IMR-90 (cell line): ENCODE results near the gene CHL1. TPM values are rescaled to one million over a fixed set of nuclear protein-coding genes. Genes with fewer than 3 reads are reported as not detected.

Source experiments
- ATAC-seq: fragments of 200-7000 bp; cut with Tn5 transposase; 2 replicates; pipeline ENCODE4 v1.9.1; 2020; ENCODE audit warnings: low read depth, mild to moderate bottlenecking, moderate library complexity
- BruUV-seq: library from RNA; stranded (reverse); fragments of 400-500 nt; replicated peaks from 2 replicates; lab custom pipeline; 2021; lab: Mats Ljungman, UMichigan
- CTCF ChIA-PET: fragments of 300-600 bp; formaldehyde crosslinking; extraction: SDS; loops from one replicate; lab custom pipeline; 2021; ENCODE audit warnings: antibody characterized with exemption; lab: Yijun Ruan, JAX
- POLR2A ChIA-PET: fragments of 300-600 bp; sonication (Branson Sonifier 250); formaldehyde crosslinking; loops from one replicate; lab custom pipeline; 2022; ENCODE audit warnings: antibody characterized with exemption; ENCODE audit not compliant: unreplicated experiment; lab: Charles Lee
- DNase-seq: peaks from one replicate; pipeline ENCODE4 v3.0.0; 2013
- H2AFZ ChIP-seq: replicated peaks from 2 replicates; pipeline ENCODE3; 2013; ENCODE audit warnings: low read length, mild to moderate bottlenecking; ENCODE audit not compliant: poor library complexity
- H2AK5ac ChIP-seq: 2 replicates; pipeline ENCODE4 v1.6.1; 2013; ENCODE audit warnings: low read depth, low read length, inconsistent platforms
- H2AK9ac ChIP-seq: replicated peaks from 2 replicates; pipeline ENCODE3; 2013; ENCODE audit warnings: mild to moderate bottlenecking, low read depth, low read length, moderate library complexity; ENCODE audit not compliant: poor library complexity
- H2BK120ac ChIP-seq: 2 replicates; pipeline ENCODE4 v1.6.1; 2013; ENCODE audit warnings: low read depth, low read length, inconsistent platforms
- H2BK15ac ChIP-seq: 3 replicates; pipeline ENCODE4 v1.6.1; 2013; ENCODE audit warnings: low read depth, low read length, inconsistent platforms
- H2BK20ac ChIP-seq: 2 replicates; pipeline ENCODE4 v1.6.1; 2013; ENCODE audit warnings: low read depth, mild to moderate bottlenecking, inconsistent platforms, low read length, moderate library complexity
- H2BK5ac ChIP-seq: 2 replicates; pipeline ENCODE4 v1.6.1; 2013; ENCODE audit warnings: mild to moderate bottlenecking, low read depth, low read length, inconsistent platforms; ENCODE audit not compliant: poor library complexity, severe bottlenecking
- H3K14ac ChIP-seq: replicated peaks from 2 replicates; pipeline ENCODE4 v1.6.1; 2013; ENCODE audit warnings: low read depth, low read length, inconsistent platforms
- H3K18ac ChIP-seq: 2 replicates; pipeline ENCODE4 v1.6.1; 2013; ENCODE audit warnings: low read depth, low read length, control low read depth
- H3K23ac ChIP-seq: 2 replicates; pipeline ENCODE4 v1.6.1; 2013; ENCODE audit warnings: low read depth, low read length, inconsistent platforms
- H3K27ac ChIP-seq: 2 replicates; pipeline ENCODE4 v1.5.1; 2013; ENCODE audit warnings: mild to moderate bottlenecking, control low read depth, low read length; ENCODE audit not compliant: insufficient read depth
- H3K27me3 ChIP-seq: 2 replicates; pipeline ENCODE4 v1.6.1; 2013; ENCODE audit warnings: low read length; ENCODE audit not compliant: control insufficient read depth, insufficient read depth
- H3K36me3 ChIP-seq: 2 replicates; pipeline ENCODE4 v1.6.1; 2013; ENCODE audit warnings: low read length, mixed read lengths; ENCODE audit not compliant: control insufficient read depth, insufficient read depth
- H3K4ac ChIP-seq: 2 replicates; pipeline ENCODE4 v1.6.1; 2013; ENCODE audit warnings: low read depth, low read length, inconsistent platforms
- H3K4me1 ChIP-seq: 2 replicates; pipeline ENCODE4 v1.6.1; 2013; ENCODE audit warnings: low read length, mixed read lengths; ENCODE audit not compliant: control insufficient read depth, insufficient read depth
- H3K4me2 ChIP-seq: 2 replicates; pipeline ENCODE4 v1.6.1; 2013; ENCODE audit warnings: low read depth, mild to moderate bottlenecking, control low read depth, low read length, moderate library complexity
- H3K4me3 ChIP-seq: 2 replicates; pipeline ENCODE4 v1.5.1; 2013; ENCODE audit warnings: low read depth, mild to moderate bottlenecking, control low read depth, low read length, moderate library complexity; ENCODE audit not compliant: insufficient read depth
- H3K56ac ChIP-seq: 2 replicates; pipeline ENCODE4 v1.6.1; 2013; ENCODE audit warnings: low read length, inconsistent platforms; ENCODE audit not compliant: insufficient read depth; ENCODE audit errors: extremely low read depth
- H3K79me1 ChIP-seq, 2 experiments: 2 replicates each; pipeline ENCODE4 v1.6.1; 2013; ENCODE audit warnings: low read length in 2 of 2, inconsistent platforms in 1 of 2, low read depth in 1 of 2
- H3K9ac ChIP-seq: 2 replicates; pipeline ENCODE4 v1.6.1; 2013; ENCODE audit warnings: low read depth, low read length, control low read depth
- H3K9me1 ChIP-seq: 2 replicates; pipeline ENCODE4 v1.6.1; 2013; ENCODE audit warnings: low read length, inconsistent platforms; ENCODE audit not compliant: insufficient read depth
- H3K9me3 ChIP-seq: 2 replicates; pipeline ENCODE4 v1.6.1; 2013; ENCODE audit warnings: low read length; ENCODE audit not compliant: control insufficient read depth, insufficient read depth
- H4K20me1 ChIP-seq: 2 replicates; pipeline ENCODE4 v1.6.1; 2013; ENCODE audit warnings: low read length, inconsistent platforms; ENCODE audit not compliant: insufficient read depth
- H4K5ac ChIP-seq: 2 replicates; pipeline ENCODE4 v1.6.1; 2013; ENCODE audit warnings: mild to moderate bottlenecking, low read depth, low read length, control low read depth
- H4K8ac ChIP-seq, 2 experiments: 2 replicates each; pipeline ENCODE4 v1.6.1; 2013; ENCODE audit warnings: low read depth in 2 of 2, low read length in 2 of 2, control low read depth in 1 of 2, inconsistent platforms in 1 of 2
- H4K91ac ChIP-seq: 2 replicates; pipeline ENCODE4 v1.6.1; 2013; ENCODE audit warnings: low read depth, low read length, inconsistent platforms; ENCODE audit not compliant: insufficient read depth
- RAD21 ChIP-seq: IDR thresholded peaks from 2 replicates; pipeline ENCODE4 v1.6.1; 2012; ENCODE audit warnings: low read length, improper control_type of control experiment
- RCOR1 ChIP-seq: IDR thresholded peaks from 2 replicates; pipeline ENCODE4 v1.6.1; 2012; ENCODE audit warnings: mild to moderate bottlenecking, low read length, improper control_type of control experiment; ENCODE audit not compliant: insufficient replicate concordance
- RFX5 ChIP-seq: IDR thresholded peaks from 2 replicates; pipeline ENCODE4 v1.8.0; 2012; ENCODE audit warnings: low read depth, mild to moderate bottlenecking, low read length, moderate library complexity
- SMC3 ChIP-seq: fragments of 150-350 bp; IDR thresholded peaks from 2 replicates; pipeline ENCODE4 v1.6.1; 2016; ENCODE audit warnings: low read depth, mild to moderate bottlenecking, antibody characterized with exemption, low read length, moderate library complexity
- WGBS, 2 experiments: methylation state at CpG; one replicate each; pipeline versions ENCODE4 v1.1.5 to v1.1.7; 2013; ENCODE audit warnings: missing lambda C conversion rate in 2 of 2; ENCODE audit not compliant: insufficient read length in 1 of 2; ENCODE audit errors: extremely low coverage in 2 of 2; 5-methylcytosine and 5-hydroxymethylcytosine counted together
- dilution Hi-C: fragments of 300-500 bp; cut with HindIII; formaldehyde crosslinking; loops from one replicate; pipeline ENCODE4 v1.14.3; 2018; ENCODE audit warnings: low sequenced_read_pairs; ENCODE audit not compliant: unreplicated experiment
- in situ Hi-C: fragments of 300-500 bp; cut with MboI; formaldehyde crosslinking; loops from 3 replicates; pipeline ENCODE4 v1.14.3; 2019; ENCODE audit warnings: low sequenced_read_pairs, inconsistent platforms, mixed read lengths
- intact Hi-C: fragments of 100-400 bp; cut with micrococcal nuclease; formaldehyde crosslinking; loops from 2 replicates; pipeline ENCODE4 v1.10.0; 2022
- polyA plus RNA-seq, 3 experiments: library from polyadenylated mRNA; depleted of rRNA; stranded (reverse); fragments of >200 nt; gene quantifications; 2 replicates each; pipeline ENCODE4 v1.2.3, GENCODE V29; 2012; ENCODE audit warnings: low replicate concordance in 1 of 3
- total RNA-seq: library from RNA; depleted of rRNA; stranded (reverse); fragments of >200 nt; gene quantifications from 2 replicates; pipeline ENCODE4 v1.2.3, GENCODE V29; 2012
- TF ChIP-seq, protein P1 (sequence below): conservative IDR thresholded peaks from 2 replicates; pipeline ENCODE4 v1.5.1; 2012; ENCODE audit warnings: mild to moderate bottlenecking, low read depth, low read length, improper control_type of control experiment

Gene CHL1
- total and polyA plus RNA-seq, 2 of the 4 experiments (the other 2 are of a cell fraction) = 0.38 to 1.6 TPM

DNA sequence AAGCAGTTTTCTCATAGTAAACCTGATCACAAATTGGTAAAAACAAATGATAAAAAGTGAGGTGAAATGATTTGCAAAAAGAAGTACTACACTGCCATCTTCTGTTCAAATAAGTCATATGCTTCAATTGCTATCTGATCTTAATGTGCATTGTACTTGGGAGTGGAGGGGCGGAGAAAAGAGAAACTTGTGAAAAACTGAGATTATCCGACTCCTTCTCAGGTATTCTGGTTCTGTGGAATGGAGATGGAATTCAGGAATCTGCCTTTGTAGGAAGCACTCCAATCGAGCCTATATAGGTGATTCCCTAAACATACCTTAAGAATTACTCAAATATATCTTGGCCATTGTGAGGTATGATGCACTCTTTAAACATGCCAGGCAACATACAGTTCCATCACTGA lies 180.6 kb downstream of the CHL1 start:
- H2BK5ac ChIP-seq = peak overlapping the region; percentile 66
- in situ Hi-C loops = no loop called here
- no peak overlapping the region for H4K8ac ChIP-seq
- no peaks in the 10 kb centered on the region for H4K20me1 ChIP-seq
- DNase-seq = peak; percentile 63
- no peak overlapping the region for H2AK5ac ChIP-seq
- H3K27ac ChIP-seq = no peak overlapping the region
- H3K79me1 ChIP-seq = no peaks in the 10 kb centered on the region
- CTCF ChIA-PET = no interaction called here
- peak; percentile 89 for ATAC-seq
- intact Hi-C loops = loop anchor here (1.0 kb wide), 2 partner anchors 22 to 334 kb away; no protein-coding TSS in a partner anchor
- BruUV-seq = no TSS peak
- H3K9me3 ChIP-seq = no peaks in the 10 kb centered on the region
- no peak overlapping the region for H3K4ac ChIP-seq
- no peak overlapping the region for H3K56ac ChIP-seq
- H2AFZ ChIP-seq = no peak overlapping the region
- no peaks in the 10 kb centered on the region for H3K27me3 ChIP-seq
- H3K4me3 ChIP-seq = peak overlapping the region; percentile 38; the same call in 1 of the 2 replicates
- no peaks in the 10 kb centered on the region for H3K4me1 ChIP-seq
- H2AK9ac ChIP-seq = no peak overlapping the region
- H3K36me3 ChIP-seq = no peaks in the 10 kb centered on the region
- no peak overlapping the region for H3K23ac ChIP-seq
- H4K91ac ChIP-seq = no peak overlapping the region
- H3K9me1 ChIP-seq = no peaks in the 10 kb centered on the region
- H2BK120ac ChIP-seq = no peak overlapping the region
- WGBS, 2 experiments = no CpG with 5 or more reads among the region's 3 CpGs
- no peak for TF ChIP-seq RCOR1
- peak; percentile 68 for TF ChIP-seq RAD21
- TF ChIP-seq, protein P1, sequence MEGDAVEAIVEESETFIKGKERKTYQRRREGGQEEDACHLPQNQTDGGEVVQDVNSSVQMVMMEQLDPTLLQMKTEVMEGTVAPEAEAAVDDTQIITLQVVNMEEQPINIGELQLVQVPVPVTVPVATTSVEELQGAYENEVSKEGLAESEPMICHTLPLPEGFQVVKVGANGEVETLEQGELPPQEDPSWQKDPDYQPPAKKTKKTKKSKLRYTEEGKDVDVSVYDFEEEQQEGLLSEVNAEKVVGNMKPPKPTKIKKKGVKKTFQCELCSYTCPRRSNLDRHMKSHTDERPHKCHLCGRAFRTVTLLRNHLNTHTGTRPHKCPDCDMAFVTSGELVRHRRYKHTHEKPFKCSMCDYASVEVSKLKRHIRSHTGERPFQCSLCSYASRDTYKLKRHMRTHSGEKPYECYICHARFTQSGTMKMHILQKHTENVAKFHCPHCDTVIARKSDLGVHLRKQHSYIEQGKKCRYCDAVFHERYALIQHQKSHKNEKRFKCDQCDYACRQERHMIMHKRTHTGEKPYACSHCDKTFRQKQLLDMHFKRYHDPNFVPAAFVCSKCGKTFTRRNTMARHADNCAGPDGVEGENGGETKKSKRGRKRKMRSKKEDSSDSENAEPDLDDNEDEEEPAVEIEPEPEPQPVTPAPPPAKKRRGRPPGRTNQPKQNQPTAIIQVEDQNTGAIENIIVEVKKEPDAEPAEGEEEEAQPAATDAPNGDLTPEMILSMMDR = peak; percentile 57
- no peak for TF ChIP-seq RFX5
- TF ChIP-seq SMC3 = peak; percentile 53
- H3K14ac ChIP-seq = no peak overlapping the region
- H4K5ac ChIP-seq = peak overlapping the region; percentile 68
- no peak overlapping the region for H3K9ac ChIP-seq
- POLR2A ChIA-PET = no interaction called here
- H2BK15ac ChIP-seq = no peak overlapping the region
- no peak overlapping the region for H3K18ac ChIP-seq
- peak overlapping the region; percentile 98 for H3K4me2 ChIP-seq
- dilution Hi-C loops = no loop called here
- H2BK20ac ChIP-seq = no peak overlapping the region
